C4-2B (cell line): Measurements from ENCODE around the gene THBS4.

Source experiments
- CTCF ChIP-seq: fragments of 450-650 bp; conservative IDR thresholded peaks from 2 replicates; pipeline ENCODE4 v1.5.1; 2017; ENCODE audit warnings: mild to moderate bottlenecking
- ZFX ChIP-seq: fragments of 450-650 bp; IDR thresholded peaks from 2 replicates; pipeline ENCODE4 v1.6.1; 2017

- TF ChIP-seq CTCF (no peak), ZFX (no peak)
Measured at GRCh38 chr5:80042330-80042729, 7.2 kb downstream of the THBS4 start.
